ENCODE data around the gene DENND5A. TPM values are rescaled to one million over a fixed set of nuclear protein-coding genes. Genes with fewer than 3 reads are reported as not detected.
"Not testable (repeated sequence)": the region's sequence is repeated elsewhere in the genome, so short reads cannot be mapped to it uniquely, and the experiment has no call there.

Gene DENND5A
- total RNA-seq, 2 donors from 2014 or later, result 7.0 to 24.8 TPM

DNA sequence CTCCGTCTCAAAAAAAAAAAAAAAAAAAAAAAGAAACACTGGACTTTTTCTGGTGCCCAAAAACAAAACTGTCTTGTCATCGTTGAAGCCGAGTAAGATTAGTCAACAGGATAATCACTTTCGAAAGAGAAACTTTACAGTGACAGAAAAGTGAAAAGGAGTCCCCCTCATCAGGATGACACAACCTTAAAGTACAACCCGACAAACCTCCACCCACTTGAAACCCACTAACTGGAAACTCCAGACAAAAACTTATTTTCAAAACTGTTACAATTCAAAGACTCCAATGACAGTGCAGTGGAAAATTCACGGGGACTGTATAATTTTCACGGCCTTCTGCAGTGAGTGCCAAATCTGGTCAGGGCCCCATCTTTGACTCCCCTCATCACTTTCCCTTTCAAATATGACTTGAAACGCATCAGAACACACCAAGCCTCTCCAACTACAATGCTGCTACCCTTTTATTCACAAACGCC, 1.3 kb downstream of the DENND5A start:
- intact Hi-C loops (cut with DNase I), result no loop called here
- Histone ChIP-seq H3K27ac (peak overlapping the region; percentile 81), H3K9ac (ENCODE audit: low read depth in 2 of 2, low read length in 2 of 2) (peak overlapping the region; percentile 0 to 79), H3K4me1 (no peaks in the 10 kb centered on the region), H3K9me3 (no peaks in the 10 kb centered on the region), H3K36me3 (no peaks in the 10 kb centered on the region), H3K4me3 (peak overlapping the region; percentile 56), H3K27me3 (no peaks in the 10 kb centered on the region)
- TF ChIP-seq, protein P1, sequence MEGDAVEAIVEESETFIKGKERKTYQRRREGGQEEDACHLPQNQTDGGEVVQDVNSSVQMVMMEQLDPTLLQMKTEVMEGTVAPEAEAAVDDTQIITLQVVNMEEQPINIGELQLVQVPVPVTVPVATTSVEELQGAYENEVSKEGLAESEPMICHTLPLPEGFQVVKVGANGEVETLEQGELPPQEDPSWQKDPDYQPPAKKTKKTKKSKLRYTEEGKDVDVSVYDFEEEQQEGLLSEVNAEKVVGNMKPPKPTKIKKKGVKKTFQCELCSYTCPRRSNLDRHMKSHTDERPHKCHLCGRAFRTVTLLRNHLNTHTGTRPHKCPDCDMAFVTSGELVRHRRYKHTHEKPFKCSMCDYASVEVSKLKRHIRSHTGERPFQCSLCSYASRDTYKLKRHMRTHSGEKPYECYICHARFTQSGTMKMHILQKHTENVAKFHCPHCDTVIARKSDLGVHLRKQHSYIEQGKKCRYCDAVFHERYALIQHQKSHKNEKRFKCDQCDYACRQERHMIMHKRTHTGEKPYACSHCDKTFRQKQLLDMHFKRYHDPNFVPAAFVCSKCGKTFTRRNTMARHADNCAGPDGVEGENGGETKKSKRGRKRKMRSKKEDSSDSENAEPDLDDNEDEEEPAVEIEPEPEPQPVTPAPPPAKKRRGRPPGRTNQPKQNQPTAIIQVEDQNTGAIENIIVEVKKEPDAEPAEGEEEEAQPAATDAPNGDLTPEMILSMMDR (IDR thresholded peaks at IDR 0.05), result no peak
- no peak for DNase-seq

DNA sequence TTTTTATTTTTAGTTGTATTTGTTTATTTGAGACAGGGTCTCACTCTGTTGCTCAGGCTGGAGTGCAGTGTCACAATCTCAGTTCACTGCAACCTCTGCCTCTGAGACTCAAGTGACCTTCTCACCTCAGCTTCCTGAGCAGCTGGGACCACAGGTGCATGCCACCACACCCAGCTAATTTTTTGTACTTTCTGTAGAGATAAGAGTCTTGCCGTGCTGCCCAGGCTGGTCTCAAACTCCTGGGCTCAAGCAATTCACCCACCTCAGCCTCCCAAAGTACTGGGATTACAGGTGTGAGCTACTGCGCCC, 4.4 kb downstream of the DENND5A start:
- H3K9me3 ChIP-seq; H3K27ac ChIP-seq; H3K4me1 ChIP-seq; H3K27me3 ChIP-seq; H3K9ac ChIP-seq (ENCODE audit: low read depth in 2 of 2, low read length in 2 of 2); H3K4me3 ChIP-seq; H3K36me3 ChIP-seq; intact Hi-C loops (cut with DNase I); DNase-seq: not testable (repeated sequence)

DNA sequence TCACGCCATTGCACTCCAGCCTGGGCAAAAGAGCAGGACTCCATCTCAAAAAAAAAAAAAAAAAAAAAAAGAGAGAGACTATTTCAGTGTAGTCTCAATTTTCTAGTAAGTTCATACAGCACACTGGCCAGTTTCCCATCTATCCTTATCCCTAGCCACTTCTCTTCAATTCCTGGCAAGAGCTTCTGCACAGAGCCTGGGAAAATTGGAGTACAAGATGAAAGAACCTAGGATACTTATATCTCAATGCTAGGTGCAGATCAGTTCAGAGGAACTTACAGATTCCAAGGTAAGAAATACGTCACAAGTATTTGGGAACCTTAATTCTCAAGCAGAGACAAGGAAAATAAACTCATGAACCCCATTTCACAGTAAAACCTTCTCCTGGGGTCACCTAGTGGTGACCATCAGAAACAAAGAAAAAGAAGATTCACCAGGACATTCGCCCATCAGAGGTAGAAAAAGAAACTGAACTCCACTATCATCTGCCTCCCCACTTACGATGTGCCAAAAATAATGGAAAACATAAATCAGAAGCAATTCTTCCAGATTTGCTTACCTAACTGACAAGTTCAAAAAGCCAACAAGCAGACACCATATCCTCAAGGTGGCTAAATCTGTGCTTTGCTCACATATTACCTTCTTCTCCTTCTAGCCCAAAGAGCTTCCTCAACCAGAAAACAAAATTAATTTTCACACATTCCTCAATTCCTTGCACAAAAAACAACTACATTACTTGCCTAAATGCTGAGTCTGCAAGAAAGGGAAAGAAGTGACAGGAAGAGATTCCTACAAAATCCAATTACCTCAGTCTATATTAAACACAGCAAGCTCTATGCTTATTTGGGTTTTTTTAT, 4.9 kb downstream of the DENND5A start:
- intact Hi-C loops (cut with DNase I), result no loop called here
- TF ChIP-seq, protein P1 (IDR thresholded peaks at IDR 0.05), result no peak
- H3K27ac ChIP-seq, result no peak overlapping the region
- H3K27me3 ChIP-seq, result no peaks in the 10 kb centered on the region
- H3K9me3 ChIP-seq, result no peaks in the 10 kb centered on the region
- DNase-seq, result no peak
- no peaks in the 10 kb centered on the region for H3K36me3 ChIP-seq
- no peaks in the 10 kb centered on the region for H3K4me1 ChIP-seq
- no peak overlapping the region for H3K4me3 ChIP-seq
- no peak overlapping the region for H3K9ac ChIP-seq (ENCODE audit: low read depth in 2 of 2, low read length in 2 of 2)

DNA sequence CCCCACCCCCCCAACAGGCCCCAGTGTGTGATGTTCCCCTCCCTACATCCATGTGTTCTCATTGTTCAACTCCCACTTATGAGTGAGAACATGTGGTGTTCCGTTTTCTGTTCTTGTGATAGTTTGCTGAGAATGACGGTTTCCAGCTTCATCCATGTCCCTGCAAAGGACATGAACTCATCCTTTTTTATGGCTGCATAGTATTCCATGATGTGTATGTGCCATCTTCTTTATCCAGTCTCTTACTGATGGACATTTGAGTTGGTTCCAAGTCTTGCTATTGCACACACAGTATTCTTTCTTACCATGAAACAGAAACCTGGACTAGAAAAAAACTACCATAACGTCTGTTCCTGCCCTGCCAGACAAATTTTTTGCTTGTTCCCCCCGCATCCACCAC, 6.9 kb downstream of the DENND5A start:
- H3K4me1 ChIP-seq; intact Hi-C loops (cut with DNase I); DNase-seq; H3K36me3 ChIP-seq; H3K27me3 ChIP-seq; H3K9me3 ChIP-seq; H3K27ac ChIP-seq; H3K9ac ChIP-seq (ENCODE audit: low read depth in 2 of 2, low read length in 2 of 2); H3K4me3 ChIP-seq: not testable (repeated sequence)

DNA sequence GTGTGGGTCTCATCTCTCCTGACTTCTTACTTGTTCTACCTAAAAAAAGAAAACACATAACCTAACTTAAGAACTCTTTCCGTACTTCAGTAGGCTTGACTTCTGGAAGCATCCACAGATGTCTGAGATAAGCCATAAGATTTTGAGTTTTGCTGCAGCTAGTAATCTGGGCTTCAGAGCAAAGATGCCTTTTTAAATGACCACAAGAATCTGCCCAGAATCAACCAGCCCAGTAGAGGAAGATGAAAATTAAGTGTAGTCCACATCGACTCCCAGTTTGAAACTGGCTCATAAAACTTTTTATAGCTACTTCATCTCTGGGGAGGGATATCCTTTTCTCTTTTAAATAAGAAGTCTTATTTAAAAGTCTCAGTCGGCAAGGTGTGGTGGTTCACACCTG, 10.7 kb downstream of the DENND5A start:
- Histone ChIP-seq H3K27me3 (no peaks in the 10 kb centered on the region), H3K27ac (no peak overlapping the region), H3K9me3 (no peaks in the 10 kb centered on the region), H3K4me3 (no peak overlapping the region), H3K9ac (ENCODE audit: low read depth in 2 of 2, low read length in 2 of 2) (no peak overlapping the region), H3K4me1 (no peaks in the 10 kb centered on the region), H3K36me3 (no peaks in the 10 kb centered on the region)
- intact Hi-C loops (cut with DNase I), result no loop called here
- TF ChIP-seq, protein P1 (IDR thresholded peaks at IDR 0.05), result no peak
- no peak for DNase-seq

DNA sequence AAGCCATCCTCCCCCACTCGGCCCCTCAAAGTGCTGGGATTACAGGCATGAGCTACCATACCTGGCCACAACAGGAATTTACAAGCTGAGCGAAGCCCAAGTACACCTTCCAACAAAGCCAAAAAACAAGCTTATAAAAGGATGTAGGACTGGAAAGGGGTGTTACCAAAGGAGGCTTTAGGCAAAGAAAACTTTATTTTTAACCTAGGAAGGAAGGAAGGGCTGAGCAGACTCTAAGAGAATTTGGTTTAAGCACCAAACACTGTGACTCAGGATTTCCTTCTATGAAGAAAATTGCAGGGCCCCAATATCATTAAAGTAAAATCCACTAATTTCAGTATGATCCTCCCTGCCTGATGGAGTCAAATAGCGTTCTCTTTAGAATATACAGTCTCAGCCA, 12.1 kb downstream of the DENND5A start:
- H3K4me1 ChIP-seq, result no peaks in the 10 kb centered on the region
- TF ChIP-seq, protein P1 (IDR thresholded peaks at IDR 0.05), result no peak
- H3K27ac ChIP-seq, result no peak overlapping the region
- no peak overlapping the region for H3K9ac ChIP-seq (ENCODE audit: low read depth in 2 of 2, low read length in 2 of 2)
- DNase-seq, result no peak
- H3K36me3 ChIP-seq, result no peaks in the 10 kb centered on the region
- H3K4me3 ChIP-seq, result no peak overlapping the region
- no peaks in the 10 kb centered on the region for H3K9me3 ChIP-seq
- intact Hi-C loops (cut with DNase I), result no loop called here
- H3K27me3 ChIP-seq, result no peaks in the 10 kb centered on the region
